GM12891 (cell line): ENCODE measurements around the gene KCNQ5.

ENCODE experiments used
- PAX5 ChIP-seq: IDR thresholded peaks from 2 replicates; pipeline ENCODE4 v1.6.1; 2011; ENCODE audit warnings: low read length, moderate library complexity, mild to moderate bottlenecking; ENCODE audit not compliant: insufficient read depth, severe bottlenecking
- POLR2A ChIP-seq: IDR thresholded peaks from 2 replicates; pipeline ENCODE4 v1.6.1; 2011; ENCODE audit warnings: low read depth, low read length, control low read depth
- POLR2AphosphoS5 ChIP-seq: IDR thresholded peaks from 2 replicates; pipeline ENCODE4 v1.6.1; 2011; ENCODE audit warnings: low read depth, low read length, control low read depth
- SPI1 ChIP-seq: IDR thresholded peaks from 2 replicates; pipeline ENCODE4 v1.6.1; 2011; ENCODE audit warnings: low read depth, low read length, control low read depth
- TAF1 ChIP-seq: IDR thresholded peaks from 2 replicates; pipeline ENCODE4 v1.6.1; 2011; ENCODE audit warnings: low read depth, low read length, control low read depth

GRCh38 chr6:72665599-72665998 lies 43.7 kb downstream of the KCNQ5 start:
- TF ChIP-seq TAF1 (no peak), POLR2AphosphoS5 (no peak), SPI1 (no peak), PAX5 (no peak), POLR2A (no peak)
